Common myeloid progenitor, CD34-positive (primary cell): ENCODE measurements around the gene DAGLA.

Experiments used
- CTCF ChIA-PET: fragments of 350-600 bp; sonication (Branson Sonifier 250); formaldehyde crosslinking; loops from one replicate; lab custom pipeline; 2021; ENCODE audit warnings: antibody characterized with exemption; lab: Charles Lee
- POLR2A ChIA-PET: fragments of 350-600 bp; sonication (Branson Sonifier 250); formaldehyde crosslinking; loops from one replicate; lab custom pipeline; 2021; ENCODE audit warnings: antibody characterized with exemption; lab: Charles Lee
- DNase-seq, 3 donors: peaks; one replicate each; pipeline versions ENCODE4 v3.0.0 to v3.0.0-alpha.2; 2013
- H3K27ac ChIP-seq, 2 experiments: 1 replicate in 1 of 2; 2 replicates in 1 of 2; pipeline ENCODE4 v1.7.0; 2013; ENCODE audit warnings: inconsistent platforms in 2 of 2, low read length in 2 of 2, mild to moderate bottlenecking in 2 of 2, low read depth in 1 of 2, moderate library complexity in 1 of 2; ENCODE audit not compliant: severe bottlenecking in 2 of 2, insufficient read depth in 1 of 2, poor library complexity in 1 of 2
- H3K27me3 ChIP-seq, 5 experiments: replicated peaks in 2 of 5; 1 replicate in 3 of 5; 2 replicates in 2 of 5; pipeline versions ENCODE4 v1.6.1 to v1.7.0; 2013; ENCODE audit warnings: low read length in 4 of 5, mild to moderate bottlenecking in 2 of 5, moderate library complexity in 2 of 5, inconsistent platforms in 1 of 5; ENCODE audit not compliant: insufficient read depth in 5 of 5, control insufficient read depth in 4 of 5
- H3K36me3 ChIP-seq, 4 experiments: 1 replicate in 2 of 4; 2 replicates in 2 of 4; pipeline versions ENCODE4 v1.6.1 to v1.7.0; 2013; ENCODE audit warnings: low read length in 3 of 4, control low read depth in 1 of 4, mild to moderate bottlenecking in 1 of 4; ENCODE audit not compliant: control insufficient read depth in 4 of 4, insufficient read depth in 4 of 4
- H3K4me1 ChIP-seq, 4 experiments: 1 replicate in 3 of 4; 2 replicates in 1 of 4; pipeline versions ENCODE4 v1.6.1 to v1.7.1; 2013; ENCODE audit warnings: low read length in 3 of 4, mild to moderate bottlenecking in 3 of 4, control low read depth in 1 of 4, inconsistent platforms in 1 of 4, moderate library complexity in 1 of 4; ENCODE audit not compliant: control insufficient read depth in 4 of 4, insufficient read depth in 4 of 4; ENCODE audit errors: control extremely low read depth in 1 of 4
- H3K4me3 ChIP-seq, 7 experiments: 1 replicate in 4 of 7; 2 replicates in 3 of 7; pipeline versions ENCODE4 v1.5.1 to v1.7.0; 2013; ENCODE audit warnings: mild to moderate bottlenecking in 7 of 7, low read length in 6 of 7, moderate library complexity in 6 of 7, inconsistent platforms in 2 of 7, low read depth in 2 of 7, control low read depth in 1 of 7; ENCODE audit not compliant: insufficient read depth in 4 of 7, control insufficient read depth in 1 of 7; ENCODE audit errors: extremely low read depth in 1 of 7
- H3K9me3 ChIP-seq, 5 experiments: 1 replicate in 4 of 5; 2 replicates in 1 of 5; pipeline versions ENCODE4 v1.6.1 to v1.7.1; 2013; ENCODE audit warnings: low read length in 4 of 5, mild to moderate bottlenecking in 2 of 5, inconsistent platforms in 1 of 5, low read depth in 1 of 5, moderate library complexity in 1 of 5; ENCODE audit not compliant: control insufficient read depth in 4 of 5, insufficient read depth in 2 of 5; ENCODE audit errors: control extremely low read depth in 1 of 5
- WGBS: methylation state at CpG from one replicate; pipeline ENCODE4 v1.1.5; 2013; ENCODE audit not compliant: insufficient coverage; 5-methylcytosine and 5-hydroxymethylcytosine counted together

Gene DAGLA

DNA sequence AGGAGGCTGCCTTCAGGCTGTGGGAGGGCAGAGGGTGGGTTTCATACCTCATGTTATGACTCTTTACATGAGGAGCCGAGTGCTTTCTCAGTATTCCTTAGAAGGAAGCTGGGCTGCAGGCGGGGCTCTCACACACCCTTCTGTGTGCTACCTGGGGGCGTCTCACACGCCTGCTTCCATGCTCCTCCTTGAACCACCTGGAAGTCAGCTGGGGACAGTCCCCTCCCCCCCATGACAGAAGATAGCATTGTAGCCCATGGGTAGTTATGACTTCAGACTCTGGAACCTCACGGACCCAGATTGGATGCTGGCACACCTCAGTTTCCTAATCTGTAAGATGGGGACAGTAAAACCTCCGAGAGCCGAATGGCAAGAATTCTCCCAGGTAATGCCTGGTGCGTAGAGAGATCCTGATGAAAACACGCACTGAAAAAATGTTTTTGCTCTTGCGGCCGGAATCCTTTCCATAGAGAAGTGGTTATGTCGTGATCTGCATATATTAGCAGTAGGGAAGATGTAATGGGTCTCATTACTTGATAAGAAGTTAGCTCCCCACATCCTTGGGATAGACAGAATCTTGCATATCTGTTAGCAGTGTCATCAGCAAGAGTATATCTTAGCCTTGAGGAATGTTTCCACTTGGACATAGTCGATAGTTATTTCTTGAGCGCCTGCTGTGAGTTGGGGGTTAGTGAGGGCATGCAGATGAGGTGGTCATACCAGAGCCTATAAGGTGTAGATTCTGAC, 4.9 kb downstream of the DAGLA start:
- Histone ChIP-seq H3K4me3 (no peak overlapping the region), H3K4me1 (peaks cover 0 to 32% (median 21%) of the 10 kb centered on the region in 4 experiments), H3K27me3 (peaks cover 0 to 70% (median 42%) of the 10 kb centered on the region in 5 experiments), H3K27ac (no peak overlapping the region), H3K9me3 (no peaks in the 10 kb centered on the region), H3K36me3 (no peaks in the 10 kb centered on the region)
- ChIA-PET POLR2A (no interaction called here), CTCF (interaction anchor here (1.7 to 5.0 kb wide), 3 partner anchors 9 to 64 kb away, joined by 4 to 20 read pairs (median 14); no protein-coding TSS in a partner anchor)
- DNase-seq = no peak
- 75% methylated on average over 12 of the region's 14 CpGs for WGBS

DNA sequence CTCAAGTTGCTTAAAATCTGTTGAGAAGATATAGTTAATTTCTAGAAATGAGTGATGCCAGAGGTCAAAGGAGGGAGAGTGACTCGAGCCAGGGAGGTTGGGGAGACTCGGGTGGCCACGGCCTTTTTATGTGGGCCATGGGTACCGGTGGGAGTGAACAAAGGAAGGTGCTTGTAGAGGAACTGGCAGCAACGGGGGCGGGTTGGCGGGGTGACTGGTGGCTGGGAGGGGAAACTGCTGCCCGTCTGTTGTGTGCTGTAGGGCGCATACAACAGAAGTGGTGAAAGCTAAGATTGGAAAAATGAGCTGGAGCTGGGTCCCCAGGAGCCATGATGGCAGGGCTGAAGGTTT, 5.4 kb downstream of the DAGLA start:
- CTCF ChIA-PET = no interaction called here
- H3K4me1 ChIP-seq = peaks cover 0 to 30% (median 18%) of the 10 kb centered on the region in 4 experiments
- peak in 2 of 3 donors; percentile 41 to 52 for DNase-seq
- H3K9me3 ChIP-seq = no peaks in the 10 kb centered on the region
- WGBS = 7% methylated on average over 5 of the region's 9 CpGs
- peaks cover 0 to 69% (median 44%) of the 10 kb centered on the region in 5 experiments for H3K27me3 ChIP-seq
- H3K36me3 ChIP-seq = no peaks in the 10 kb centered on the region
- POLR2A ChIA-PET = no interaction called here
- H3K4me3 ChIP-seq = no peak overlapping the region
- H3K27ac ChIP-seq = no peak overlapping the region

DNA sequence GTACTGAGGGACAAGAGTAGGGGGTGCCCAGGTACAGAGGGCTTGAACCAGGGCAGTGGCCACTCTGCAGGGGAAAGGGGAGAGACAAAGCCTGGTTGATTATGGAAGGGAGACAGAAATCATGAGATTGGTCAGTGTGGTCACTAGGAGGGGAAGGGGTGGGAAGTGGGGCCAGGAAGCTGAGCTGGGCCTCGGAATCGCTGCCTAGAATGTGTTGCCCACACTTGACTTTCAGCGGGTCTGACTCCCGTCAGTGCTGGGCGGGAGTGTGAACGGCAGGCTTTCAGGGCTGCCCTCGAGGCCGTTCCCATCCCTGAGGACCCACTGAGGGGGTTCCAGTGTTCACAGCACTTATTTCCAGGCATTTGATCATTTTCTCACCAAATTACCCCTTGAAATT, 5.9 kb downstream of the DAGLA start:
- POLR2A ChIA-PET = no interaction called here
- Histone ChIP-seq H3K4me1 (peaks cover 0 to 29% (median 16%) of the 10 kb centered on the region in 4 experiments), H3K36me3 (no peaks in the 10 kb centered on the region), H3K9me3 (no peaks in the 10 kb centered on the region), H3K27me3 (peaks cover 0 to 64% (median 40%) of the 10 kb centered on the region in 5 experiments), H3K27ac (no peak overlapping the region), H3K4me3 (no peak overlapping the region)
- WGBS = 82% methylated on average over 8 of the region's 8 CpGs
- CTCF ChIA-PET = no interaction called here
- DNase-seq = no peak

DNA sequence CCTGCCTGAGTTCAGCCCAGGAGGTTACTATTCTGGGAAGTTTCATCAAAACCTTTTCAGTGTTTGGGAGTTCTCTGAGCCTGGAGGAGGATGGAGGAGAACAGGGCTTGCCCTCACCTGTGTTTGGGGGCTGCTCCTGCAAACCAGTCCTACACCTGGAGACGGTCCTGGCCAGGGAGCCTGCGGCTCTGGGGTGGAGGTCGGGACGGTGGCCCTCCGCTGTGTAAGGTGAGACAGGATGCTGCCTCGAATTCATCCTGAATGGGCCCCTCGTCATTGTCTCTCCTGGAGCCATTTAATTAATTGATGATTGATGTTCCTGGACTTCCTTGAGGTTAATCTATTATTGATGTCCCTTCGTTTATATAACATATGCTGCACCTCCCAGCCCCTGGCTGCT, 6.3 kb downstream of the DAGLA start:
- no peak for DNase-seq
- Histone ChIP-seq H3K27me3 (peaks cover 0 to 60% (median 40%) of the 10 kb centered on the region in 5 experiments), H3K4me3 (no peak overlapping the region), H3K4me1 (peaks cover 0 to 31% (median 16%) of the 10 kb centered on the region in 4 experiments), H3K9me3 (no peaks in the 10 kb centered on the region), H3K36me3 (no peaks in the 10 kb centered on the region), H3K27ac (no peak overlapping the region)
- ChIA-PET POLR2A (no interaction called here), CTCF (no interaction called here)
- 98% methylated on average over 7 of the region's 8 CpGs for WGBS

DNA sequence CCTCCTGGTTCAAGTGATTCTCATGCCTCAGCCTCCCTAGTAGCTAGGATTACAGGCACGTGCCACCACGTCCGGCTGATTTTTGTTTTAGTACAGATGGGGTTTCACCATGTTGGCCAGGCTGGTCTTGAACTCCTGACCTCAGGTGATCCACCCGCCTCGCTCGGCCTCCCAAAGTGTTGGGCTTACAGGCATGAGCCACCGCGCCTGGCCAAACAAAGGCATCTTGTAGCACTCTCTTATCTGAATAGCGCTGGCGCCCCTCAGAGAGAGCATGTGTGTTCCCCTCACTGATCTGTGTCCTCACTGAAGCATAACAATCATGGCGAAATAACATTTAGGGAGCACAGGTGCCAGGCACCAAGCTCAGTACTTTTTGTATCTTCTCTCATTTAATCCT, 7.2 kb downstream of the DAGLA start:
- Histone ChIP-seq H3K27ac (no peak overlapping the region), H3K9me3 (no peaks in the 10 kb centered on the region), H3K4me3 (no peak overlapping the region), H3K36me3 (no peaks in the 10 kb centered on the region), H3K4me1 (peaks cover 0 to 34% (median 16%) of the 10 kb centered on the region in 4 experiments), H3K27me3 (peaks cover 0 to 51% (median 40%) of the 10 kb centered on the region in 5 experiments)
- 98% methylated on average over 10 of the region's 11 CpGs for WGBS
- ChIA-PET POLR2A (no interaction called here), CTCF (interaction anchor here (1.7 to 3.1 kb wide), 3 partner anchors 8 to 37 kb away, joined by 5 to 9 read pairs (median 6); no protein-coding TSS in a partner anchor)
- DNase-seq = no peak

DNA sequence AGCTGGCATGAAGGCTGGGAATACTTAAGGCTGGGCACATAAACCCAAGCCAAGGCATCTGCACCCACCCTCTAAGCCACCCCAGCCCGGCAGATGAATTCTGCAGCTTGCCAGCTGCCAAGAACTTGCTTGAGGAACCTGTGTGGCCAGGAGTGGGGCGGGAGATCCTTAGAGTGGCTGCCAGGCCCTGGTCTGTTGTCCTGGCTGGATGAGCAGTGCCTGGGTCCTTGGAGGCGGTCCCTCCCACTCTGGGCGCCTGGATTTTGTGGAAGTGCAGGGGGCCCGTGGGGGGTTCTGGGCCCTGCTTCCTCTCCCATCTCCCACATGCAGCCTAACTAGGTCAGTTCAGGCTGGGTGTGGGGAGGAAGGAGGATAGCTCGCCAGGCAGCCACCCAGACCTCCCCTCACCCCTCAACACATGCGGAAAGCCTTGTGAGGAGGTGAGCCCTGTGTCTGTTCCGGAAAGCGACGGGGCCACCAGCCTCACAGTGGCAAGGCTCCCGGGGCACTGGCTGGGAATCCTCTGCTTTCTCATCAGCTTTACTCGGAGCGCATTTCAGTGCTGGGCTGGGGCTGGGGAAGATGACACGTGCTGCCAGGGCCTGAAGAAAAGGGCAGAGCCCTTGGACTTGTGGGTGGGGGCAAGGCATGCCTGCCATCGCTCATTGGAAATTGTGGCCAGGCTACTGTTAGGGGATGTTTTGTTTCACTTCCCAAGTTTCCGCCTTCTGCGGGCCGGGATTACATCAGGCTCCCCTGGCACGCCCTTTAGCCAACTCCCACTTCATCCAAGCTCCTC, 8.4 kb downstream of the DAGLA start:
- POLR2A ChIA-PET = interaction anchor here (0.6 kb wide), 1 partner anchor 13 kb away, joined by 3 read pairs; no protein-coding TSS in a partner anchor
- 89% methylated on average over 10 of the region's 19 CpGs for WGBS
- DNase-seq = no peak
- Histone ChIP-seq H3K27ac (no peak overlapping the region), H3K4me1 (peaks cover 0 to 34% (median 16%) of the 10 kb centered on the region in 4 experiments), H3K27me3 (peaks cover 0 to 39% (median 31%) of the 10 kb centered on the region in 5 experiments), H3K4me3 (no peak overlapping the region), H3K9me3 (no peaks in the 10 kb centered on the region), H3K36me3 (no peaks in the 10 kb centered on the region)
- CTCF ChIA-PET = interaction anchor here (0.6 to 3.1 kb wide), 9 partner anchors 9 to 116 kb away, joined by 3 to 9 read pairs (median 3); no protein-coding TSS in a partner anchor
